HUES48 (cell line): ENCODE measurements around the gene IGF2BP1.
A peak's percentile ranks its signal among the peaks of the same experiment; 100 is the strongest.

Source experiments
- H3K27ac ChIP-seq: one replicate; pipeline ENCODE4 v1.7.0; 2013; ENCODE audit warnings: low read depth, low read length, inconsistent platforms
- H3K27me3 ChIP-seq: 2 replicates; pipeline ENCODE4 v1.6.1; 2013; ENCODE audit warnings: mild to moderate bottlenecking, low read length; ENCODE audit not compliant: control insufficient read depth, insufficient read depth
- H3K36me3 ChIP-seq: 2 replicates; pipeline ENCODE4 v1.6.1; 2013; ENCODE audit warnings: low read length; ENCODE audit not compliant: control insufficient read depth, insufficient read depth
- H3K4me1 ChIP-seq: 2 replicates; pipeline ENCODE4 v1.6.1; 2013; ENCODE audit warnings: mild to moderate bottlenecking, low read length; ENCODE audit not compliant: control insufficient read depth, insufficient read depth
- H3K4me3 ChIP-seq: 2 replicates; pipeline ENCODE4 v1.5.1; 2013; ENCODE audit warnings: mild to moderate bottlenecking, low read depth, low read length
- H3K9ac ChIP-seq: 2 replicates; pipeline ENCODE4 v1.6.1; 2013; ENCODE audit warnings: mild to moderate bottlenecking, low read depth, low read length, moderate library complexity
- H3K9me3 ChIP-seq: 2 replicates; pipeline ENCODE4 v1.6.1; 2013; ENCODE audit warnings: low read length; ENCODE audit not compliant: control insufficient read depth, insufficient read depth

Gene IGF2BP1

GRCh38 chr17:49012769-49013255 lies 15.6 kb downstream of the IGF2BP1 start:
- H3K9me3 ChIP-seq, result no peaks in the 10 kb centered on the region
- peak overlapping the region; percentile 68 for H3K4me3 ChIP-seq
- no peak overlapping the region for H3K9ac ChIP-seq
- H3K4me1 ChIP-seq, result peaks cover 50% of the 10 kb centered on the region
- no peaks in the 10 kb centered on the region for H3K27me3 ChIP-seq
- H3K27ac ChIP-seq, result peak overlapping the region; percentile 99
- H3K36me3 ChIP-seq, result peaks cover 28% of the 10 kb centered on the region

DNA sequence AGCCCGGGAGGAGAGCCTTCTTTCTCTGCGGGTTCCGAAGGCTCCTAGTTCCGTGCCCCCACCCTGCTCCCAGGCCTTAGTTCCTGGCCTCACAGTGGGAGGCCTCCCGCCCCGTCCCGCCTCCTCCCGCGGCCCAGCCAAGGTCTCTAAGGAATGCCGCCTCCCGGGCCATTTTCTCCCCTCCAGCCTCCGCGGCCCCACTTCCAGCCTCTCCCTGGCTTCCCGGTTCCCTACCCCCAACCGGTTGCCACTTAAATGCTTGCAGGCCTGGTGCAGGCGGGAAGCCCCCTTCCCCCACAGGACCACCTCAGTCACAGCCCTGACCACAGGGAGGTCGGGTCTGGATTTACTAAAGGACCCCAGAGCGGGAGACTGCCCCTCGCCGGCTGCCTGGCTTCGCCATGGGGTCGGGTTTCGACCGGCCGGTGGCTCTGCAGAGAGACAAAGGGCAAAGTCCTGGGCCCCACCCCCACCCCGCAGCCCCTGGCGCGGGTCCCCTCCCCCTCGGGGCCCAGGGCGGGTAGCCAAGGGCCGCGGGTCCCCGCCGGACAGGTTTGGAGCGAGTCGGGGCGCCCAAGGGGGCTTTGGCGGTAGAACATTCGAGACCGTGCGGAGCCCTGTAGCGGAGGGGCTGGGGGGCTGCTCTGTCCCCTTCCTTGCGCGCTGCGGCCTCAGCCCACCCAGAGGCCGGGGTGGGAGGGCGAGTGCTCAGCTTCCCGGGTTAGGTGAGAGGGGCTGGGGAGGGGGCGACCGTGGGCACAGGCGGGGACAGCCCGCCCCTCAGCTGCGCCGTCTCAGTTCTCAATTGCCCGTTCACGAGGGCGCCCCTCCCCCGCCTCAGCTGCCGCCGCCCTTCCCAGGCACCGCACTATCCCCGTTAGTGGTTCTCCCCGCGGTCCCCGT lies 16.4 kb downstream of the IGF2BP1 start:
- H3K27ac ChIP-seq, result peak overlapping the region; percentile 99

DNA sequence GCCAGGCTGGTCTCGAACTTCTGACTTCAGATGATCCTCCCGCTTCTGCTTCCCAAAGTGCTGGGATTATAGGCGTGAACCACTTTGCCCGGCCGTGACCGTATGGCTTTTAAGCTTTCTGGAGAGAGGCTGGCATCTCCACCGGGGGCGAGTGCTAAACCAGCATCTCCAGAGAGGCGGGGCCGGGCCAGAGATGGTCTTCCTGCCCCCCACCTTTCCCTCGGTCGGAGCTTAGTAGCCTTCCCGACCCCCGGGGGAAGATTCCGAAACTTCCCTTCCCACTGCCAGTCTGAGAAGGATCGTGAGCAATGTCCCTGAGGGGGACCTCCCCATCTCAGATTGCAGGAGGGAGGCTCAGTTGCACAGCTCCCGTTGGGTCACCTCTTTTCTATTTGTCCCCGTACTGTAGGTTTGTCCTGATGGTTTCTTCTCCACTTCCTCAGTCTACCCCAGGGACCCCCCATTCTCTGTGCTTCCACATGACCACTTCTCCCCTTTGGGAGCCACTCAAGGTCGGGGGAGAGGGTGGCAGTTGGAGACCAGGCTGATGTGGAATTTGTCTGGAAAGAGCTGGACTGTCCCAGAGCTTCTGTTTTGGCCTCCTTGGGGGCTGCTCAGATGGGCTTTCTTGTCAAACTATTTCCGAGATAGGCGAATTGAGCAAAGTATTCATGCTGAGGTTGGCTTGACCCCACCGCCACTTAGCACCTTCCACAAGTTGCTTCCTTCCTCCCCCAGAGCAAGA lies 18.2 kb downstream of the IGF2BP1 start:
- no peaks in the 10 kb centered on the region for H3K27me3 ChIP-seq
- H3K9me3 ChIP-seq, result no peaks in the 10 kb centered on the region
- H3K36me3 ChIP-seq, result peaks cover 36% of the 10 kb centered on the region
- no peak overlapping the region for H3K27ac ChIP-seq
- no peak overlapping the region for H3K9ac ChIP-seq
- H3K4me1 ChIP-seq, result peaks cover 66% of the 10 kb centered on the region
- H3K4me3 ChIP-seq, result no peak overlapping the region

More for the DNA sequence above, 16.4 kb downstream of the IGF2BP1 start:
- peak overlapping the region; percentile 97 for H3K9ac ChIP-seq
- H3K4me3 ChIP-seq, result peak overlapping the region; percentile 68
- H3K9me3 ChIP-seq, result no peaks in the 10 kb centered on the region
- peaks cover 55% of the 10 kb centered on the region for H3K4me1 ChIP-seq
- peaks cover 27% of the 10 kb centered on the region for H3K36me3 ChIP-seq
- H3K27me3 ChIP-seq, result no peaks in the 10 kb centered on the region

GRCh38 chr17:49015924-49016774 lies 19.0 kb downstream of the IGF2BP1 start:
- Histone ChIP-seq H3K4me3 (no peak overlapping the region), H3K4me1 (peaks cover 72% of the 10 kb centered on the region), H3K9ac (no peak overlapping the region), H3K36me3 (peaks cover 36% of the 10 kb centered on the region), H3K9me3 (no peaks in the 10 kb centered on the region), H3K27ac (no peak overlapping the region), H3K27me3 (no peaks in the 10 kb centered on the region)

DNA sequence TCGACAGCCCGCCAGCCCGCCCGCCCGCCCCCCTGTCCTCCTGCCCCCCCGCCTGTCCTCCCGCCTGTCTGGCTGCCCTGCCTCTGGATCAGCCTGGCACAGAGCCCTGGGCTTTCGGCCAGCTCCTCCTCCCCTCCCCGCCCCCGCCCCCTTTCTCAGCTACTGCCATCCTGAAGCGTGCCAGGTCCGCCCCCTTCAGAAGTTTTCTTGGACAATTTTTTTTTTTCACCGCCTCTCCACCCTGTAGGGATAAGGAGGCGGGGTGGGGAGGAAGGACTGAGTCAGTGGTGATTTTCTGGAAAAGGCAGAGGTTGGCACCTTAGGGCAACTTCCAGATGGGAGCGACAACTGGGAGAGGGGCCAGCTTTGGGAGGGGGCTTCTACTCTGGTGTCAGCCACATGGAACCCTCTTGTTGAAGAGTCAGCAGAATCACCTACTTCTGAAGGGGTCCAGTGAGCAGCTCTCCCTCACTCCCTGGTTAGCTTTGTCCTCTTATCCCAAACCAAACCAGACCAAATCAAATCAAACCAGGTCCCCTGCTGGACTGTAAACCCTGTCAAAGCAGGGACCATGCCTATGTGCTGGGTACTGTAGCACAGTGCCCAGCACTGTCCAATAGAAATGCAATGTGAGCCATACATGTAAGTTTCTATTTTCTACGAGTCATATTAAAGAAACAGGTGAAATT lies 19.7 kb downstream of the IGF2BP1 start:
- H3K4me3 ChIP-seq, result no peak overlapping the region

DNA sequence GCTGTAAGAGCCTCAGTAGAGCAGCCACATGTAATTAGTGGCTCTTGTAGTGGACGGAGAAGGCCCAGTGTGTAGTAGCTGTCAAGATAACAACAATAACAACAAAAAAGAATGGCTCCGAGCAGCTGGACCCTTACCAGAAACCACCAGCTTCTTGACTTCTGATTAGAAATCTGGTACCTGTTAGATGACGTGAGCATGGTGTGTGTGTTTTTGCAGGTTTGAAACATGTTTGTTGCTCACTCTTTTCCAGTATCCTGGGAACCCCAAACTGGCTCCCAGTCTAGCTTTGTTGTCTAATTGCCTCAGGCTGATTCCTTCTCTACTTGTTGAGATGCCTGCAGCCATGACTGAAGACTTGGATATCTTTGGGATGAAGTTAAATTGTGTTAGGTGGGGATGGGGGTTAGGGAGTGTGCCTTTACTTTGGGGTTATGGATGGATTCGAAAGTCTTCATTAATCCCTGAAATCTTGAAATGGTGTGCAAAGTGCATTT lies 21.0 kb downstream of the IGF2BP1 start:
- Histone ChIP-seq H3K9ac (no peak overlapping the region), H3K4me3 (no peak overlapping the region), H3K36me3 (peaks cover 40% of the 10 kb centered on the region), H3K9me3 (no peaks in the 10 kb centered on the region), H3K4me1 (peaks cover 68% of the 10 kb centered on the region), H3K27me3 (no peaks in the 10 kb centered on the region), H3K27ac (peak overlapping the region; percentile 57)

More for the DNA sequence above, 19.7 kb downstream of the IGF2BP1 start:
- no peaks in the 10 kb centered on the region for H3K9me3 ChIP-seq
- no peak overlapping the region for H3K27ac ChIP-seq
- no peaks in the 10 kb centered on the region for H3K27me3 ChIP-seq
- peaks cover 72% of the 10 kb centered on the region for H3K4me1 ChIP-seq
- H3K36me3 ChIP-seq, result peaks cover 36% of the 10 kb centered on the region
- H3K9ac ChIP-seq, result no peak overlapping the region

DNA sequence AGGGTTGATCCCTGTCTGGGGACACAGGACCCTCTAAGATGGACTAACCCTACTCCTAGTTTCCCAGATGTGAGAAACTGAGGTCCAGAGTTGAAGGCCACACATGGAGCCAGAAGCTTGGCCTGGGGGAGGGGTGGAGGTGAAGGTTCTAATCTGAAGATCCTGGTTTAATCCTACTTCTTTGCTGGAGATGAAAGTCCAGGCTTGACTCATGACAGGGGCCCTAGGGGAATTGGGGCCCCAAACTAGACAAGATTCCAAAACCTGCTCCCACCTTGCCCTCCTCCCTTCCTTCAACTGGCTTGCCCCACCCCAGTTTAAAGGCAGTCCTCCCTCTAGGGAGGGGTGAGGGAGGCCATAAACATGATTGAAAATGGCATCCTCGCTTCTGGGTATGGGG lies 21.6 kb downstream of the IGF2BP1 start:
- Histone ChIP-seq H3K9me3 (no peaks in the 10 kb centered on the region), H3K9ac (no peak overlapping the region), H3K4me3 (no peak overlapping the region), H3K27ac (peak overlapping the region; percentile 57), H3K27me3 (no peaks in the 10 kb centered on the region), H3K4me1 (peaks cover 74% of the 10 kb centered on the region), H3K36me3 (peaks cover 46% of the 10 kb centered on the region)

- Histone ChIP-seq H3K27me3 (no peaks in the 10 kb centered on the region), H3K4me1 (peaks cover 68% of the 10 kb centered on the region), H3K4me3 (no peak overlapping the region), H3K36me3 (peaks cover 49% of the 10 kb centered on the region), H3K27ac (peak overlapping the region; percentile 95), H3K9ac (no peak overlapping the region), H3K9me3 (no peaks in the 10 kb centered on the region)
Observed at GRCh38 chr17:49020609-49021008, 23.4 kb downstream of the IGF2BP1 start.

- Histone ChIP-seq H3K4me3 (peak overlapping the region; percentile 48; the same call in 1 of the 2 replicates), H3K36me3 (peaks cover 49% of the 10 kb centered on the region), H3K27ac (peak overlapping the region; percentile 95), H3K4me1 (peaks cover 62% of the 10 kb centered on the region), H3K9me3 (no peaks in the 10 kb centered on the region), H3K9ac (peak overlapping the region; percentile 76; the same call in 1 of the 2 replicates), H3K27me3 (no peaks in the 10 kb centered on the region)
Observed at GRCh38 chr17:49021095-49021767, 24.0 kb downstream of the IGF2BP1 start.
